Liver (tissue), 10 donors: Measurements from ENCODE around the gene IGLL5. TPM values are rescaled to one million over a fixed set of nuclear protein-coding genes. Genes with fewer than 3 reads are reported as not detected.
A peak's percentile ranks its signal among the peaks of the same experiment; 100 is the strongest.

ENCODE experiments used
- DNase-seq: peaks from one replicate; pipeline ENCODE4 v3.0.0-alpha.2; 2017; ENCODE audit warnings: low spot score
- H3K27ac ChIP-seq, 2 donors: one replicate each; pipeline ENCODE4 v1.7.0; 2013; ENCODE audit warnings: inconsistent platforms in 2 of 2, low read length in 2 of 2, control low read depth in 1 of 2, low read depth in 1 of 2, mild to moderate bottlenecking in 1 of 2
- H3K27me3 ChIP-seq, 4 donors: one replicate each; pipeline versions ENCODE4 v1.6.1 to v1.7.0; 2013; ENCODE audit warnings: low read length in 3 of 4, inconsistent platforms in 1 of 4, mild to moderate bottlenecking in 1 of 4, moderate library complexity in 1 of 4; ENCODE audit not compliant: control insufficient read depth in 4 of 4, insufficient read depth in 4 of 4
- H3K36me3 ChIP-seq, 4 donors: one replicate each; pipeline versions ENCODE4 v1.6.1 to v1.7.0; 2013; ENCODE audit warnings: low read length in 3 of 4, mild to moderate bottlenecking in 3 of 4, low read depth in 1 of 4, moderate library complexity in 1 of 4; ENCODE audit not compliant: control insufficient read depth in 4 of 4, insufficient read depth in 3 of 4
- H3K4me1 ChIP-seq, 4 donors: one replicate each; pipeline versions ENCODE4 v1.6.1 to v1.7.0; 2013; ENCODE audit warnings: low read length in 3 of 4, mild to moderate bottlenecking in 3 of 4, moderate library complexity in 1 of 4; ENCODE audit not compliant: control insufficient read depth in 4 of 4, insufficient read depth in 4 of 4
- H3K4me3 ChIP-seq, 3 donors: one replicate each; pipeline versions ENCODE4 v1.6.1 to v1.7.0; 2013; ENCODE audit warnings: low read length in 3 of 3, control low read depth in 1 of 3, low read depth in 1 of 3, mild to moderate bottlenecking in 1 of 3
- H3K9ac ChIP-seq, 2 donors: one replicate each; pipeline ENCODE4 v1.7.0; 2013; ENCODE audit warnings: low read length in 2 of 2, mild to moderate bottlenecking in 2 of 2, moderate library complexity in 2 of 2, control low read depth in 1 of 2, low read depth in 1 of 2
- H3K9me3 ChIP-seq, 4 donors: one replicate each; pipeline versions ENCODE4 v1.6.1 to v1.7.0; 2013; ENCODE audit warnings: low read length in 3 of 4; ENCODE audit not compliant: control insufficient read depth in 4 of 4
- GABPA ChIP-seq, 2 donors: IDR thresholded peaks in 1 of 2; conservative IDR thresholded peaks in 1 of 2; 2 replicates each; pipeline ENCODE4 v1.6.1; 2016; ENCODE audit warnings: antibody characterized with exemption in 2 of 2, mild to moderate bottlenecking in 1 of 2, moderate library complexity in 1 of 2
- HNF4A ChIP-seq, 2 donors: conservative IDR thresholded peaks; 2 replicates each; pipeline ENCODE4 v1.6.1; 2016; ENCODE audit warnings: antibody characterized with exemption in 2 of 2, mild to moderate bottlenecking in 2 of 2
- JUND ChIP-seq, 2 donors: IDR thresholded peaks; 2 replicates each; pipeline ENCODE4 v1.6.1; 2016; ENCODE audit warnings: antibody characterized with exemption in 2 of 2
- NR2F2 ChIP-seq: IDR thresholded peaks from 2 replicates; pipeline ENCODE4 v1.6.1; 2016; ENCODE audit warnings: antibody characterized with exemption
- WGBS: extraction: QIAGEN DNeasy Blood & Tissue Kit; methylation state at CpG from one replicate; pipeline ENCODE4 v1.1.7; 2013; 5-methylcytosine and 5-hydroxymethylcytosine counted together
- polyA plus RNA-seq, 2 donors: library from polyadenylated mRNA; stranded (reverse) in 1 of 2; unstranded in 1 of 2; fragments of 200-250 nt in 1 of 2; fragments of >200 nt in 1 of 2; fragmentation: Nextera tagmentation in 1 of 2; extraction: Ambion mirVana in 1 of 2; gene quantifications; one replicate each; pipeline versions ENCODE4 v1.2.1 to v1.2.3, GENCODE V29; 2013 to 2015
- small RNA-seq: library from RNA; depleted of rRNA; stranded (forward); fragments of <200 nt; gene quantifications from one replicate; pipeline ENCODE3, GENCODE V24; 2014
- total RNA-seq, 2 donors: library from RNA; depleted of rRNA; stranded (reverse); fragments of >200 nt; gene quantifications; one replicate each; pipeline ENCODE4 v1.2.3, GENCODE V29; 2014
- donor health status: healthy.
- donor health status: healthy.
- donor health status: healthy.
- donor health status: healthy.
- donor health status: healthy.

Gene IGLL5
- total and polyA plus RNA-seq, 4 donors: 1.3 to 13.4 (median 3.4) TPM

- H3K9ac ChIP-seq: no peak overlapping the region
- no peak overlapping the region for H3K27ac ChIP-seq
- no peaks in the 10 kb centered on the region for H3K9me3 ChIP-seq
- no peaks in the 10 kb centered on the region for H3K4me1 ChIP-seq
- no peak overlapping the region for H3K4me3 ChIP-seq
- DNase-seq: peak; percentile 17
- H3K36me3 ChIP-seq: no peaks in the 10 kb centered on the region
- 82% methylated on average over 4 of the region's 4 CpGs for WGBS
- no peaks in the 10 kb centered on the region for H3K27me3 ChIP-seq
- TF ChIP-seq JUND (IDR thresholded peaks at IDR 0.05) (no peak), GABPA (IDR thresholded peaks at IDR 0.05 in 1 of 2, conservative IDR thresholded peaks at IDR 0.05 in 1 of 2) (no peak), NR2F2 (no peak), HNF4A (conservative IDR thresholded peaks at IDR 0.05) (no peak)
These were observed 57.6 kb downstream of the IGLL5 start for GRCh38 chr22:22945195-22945594.

Small RNAs within 50 kb of the gene (small RNA-seq; reads per million reads assigned to genes)
- gene IGLC4 (not detected), gene IGLC5 (not detected), gene IGLJ1 (not detected), gene IGLJ2 (not detected), gene IGLJ3 (not detected), gene IGLJ4 (not detected), gene IGLJ5 (not detected), gene IGLJ6 (not detected), gene IGLJ7 (not detected), gene IGLV2-5 (not detected), gene IGLV3-2 (not detected), gene IGLV3-4 (not detected), gene IGLV3-6 (not detected), gene IGLV3-7 (not detected), gene MIR5571 (not detected)

Other genes with a start within 250 kb of the IGLL5 start
- not detected for gene GGTLC2, start 243.2 kb upstream of the IGLL5 start, total RNA-seq
- gene GGTLC2, start 243.2 kb upstream of the IGLL5 start, polyA plus RNA-seq: not detected
- 1 to 10 TPM in 1 of 2 donors, under 1 TPM in 1; 0.33 to 2.2 TPM for gene GNAZ, start 182.7 kb downstream of the IGLL5 start, total RNA-seq
- gene GNAZ, start 182.7 kb downstream of the IGLL5 start, polyA plus RNA-seq: under 1 TPM; 0.21 to 0.43 TPM